ENCODE results near the gene SPTSSB. TPM values are rescaled to one million over a fixed set of nuclear protein-coding genes. Genes with fewer than 3 reads are reported as not detected.

SPTSSB gene
- total RNA-seq, 1 experiment from 2014 or later, result 15.7 TPM

DNA sequence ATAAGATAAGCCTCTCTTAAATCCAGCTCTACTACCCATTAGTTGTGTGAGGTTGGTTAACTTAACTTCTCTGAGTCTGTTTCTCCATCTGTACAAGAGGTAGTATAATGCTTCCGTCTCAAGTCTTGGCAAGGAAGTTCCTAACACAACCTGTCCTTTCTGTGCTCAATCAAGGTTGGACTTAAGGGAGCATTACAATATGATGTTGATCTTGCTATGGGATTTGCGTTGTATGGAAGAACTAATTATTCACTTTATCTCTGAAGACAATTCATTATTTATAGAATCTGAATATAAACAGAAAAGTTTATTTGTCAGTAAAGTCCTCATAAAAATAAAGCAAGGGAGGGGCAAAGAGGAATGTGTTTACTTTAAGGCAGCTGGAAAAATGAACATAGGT, 18.9 kb upstream of the SPTSSB start:
- ChIA-PET POLR2A (no interaction called here), CTCF (no interaction called here)
- Mint-ChIP-seq H3K27me3 (ENCODE audit: low read depth) (no peaks in the 10 kb centered on the region), H3K9me3 (peaks cover 12% of the 10 kb centered on the region), H3K4me3 (no peak overlapping the region), H3K36me3 (peaks cover 7% of the 10 kb centered on the region; the same call in 1 of the 2 replicates), H3K4me1 (peaks cover 5% of the 10 kb centered on the region; the same call in 1 of the 2 replicates), H3K27ac (no peak overlapping the region)
- DNase-seq (ENCODE audit: low spot score) (no peak), ATAC-seq (no peak)
- TF ChIP-seq, protein P1, sequence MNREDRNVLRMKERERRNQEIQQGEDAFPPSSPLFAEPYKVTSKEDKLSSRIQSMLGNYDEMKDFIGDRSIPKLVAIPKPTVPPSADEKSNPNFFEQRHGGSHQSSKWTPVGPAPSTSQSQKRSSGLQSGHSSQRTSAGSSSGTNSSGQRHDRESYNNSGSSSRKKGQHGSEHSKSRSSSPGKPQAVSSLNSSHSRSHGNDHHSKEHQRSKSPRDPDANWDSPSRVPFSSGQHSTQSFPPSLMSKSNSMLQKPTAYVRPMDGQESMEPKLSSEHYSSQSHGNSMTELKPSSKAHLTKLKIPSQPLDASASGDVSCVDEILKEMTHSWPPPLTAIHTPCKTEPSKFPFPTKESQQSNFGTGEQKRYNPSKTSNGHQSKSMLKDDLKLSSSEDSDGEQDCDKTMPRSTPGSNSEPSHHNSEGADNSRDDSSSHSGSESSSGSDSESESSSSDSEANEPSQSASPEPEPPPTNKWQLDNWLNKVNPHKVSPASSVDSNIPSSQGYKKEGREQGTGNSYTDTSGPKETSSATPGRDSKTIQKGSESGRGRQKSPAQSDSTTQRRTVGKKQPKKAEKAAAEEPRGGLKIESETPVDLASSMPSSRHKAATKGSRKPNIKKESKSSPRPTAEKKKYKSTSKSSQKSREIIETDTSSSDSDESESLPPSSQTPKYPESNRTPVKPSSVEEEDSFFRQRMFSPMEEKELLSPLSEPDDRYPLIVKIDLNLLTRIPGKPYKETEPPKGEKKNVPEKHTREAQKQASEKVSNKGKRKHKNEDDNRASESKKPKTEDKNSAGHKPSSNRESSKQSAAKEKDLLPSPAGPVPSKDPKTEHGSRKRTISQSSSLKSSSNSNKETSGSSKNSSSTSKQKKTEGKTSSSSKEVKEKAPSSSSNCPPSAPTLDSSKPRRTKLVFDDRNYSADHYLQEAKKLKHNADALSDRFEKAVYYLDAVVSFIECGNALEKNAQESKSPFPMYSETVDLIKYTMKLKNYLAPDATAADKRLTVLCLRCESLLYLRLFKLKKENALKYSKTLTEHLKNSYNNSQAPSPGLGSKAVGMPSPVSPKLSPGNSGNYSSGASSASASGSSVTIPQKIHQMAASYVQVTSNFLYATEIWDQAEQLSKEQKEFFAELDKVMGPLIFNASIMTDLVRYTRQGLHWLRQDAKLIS (CRISPR knock-in tag; IDR thresholded peaks at IDR 0.05; ENCODE audit: borderline replicate concordance), result no peak
- TF ChIP-seq ETV6 (CRISPR knock-in tag; IDR thresholded peaks at IDR 0.05), result no peak
- TF ChIP-seq NFATC4 (CRISPR knock-in tag; IDR thresholded peaks at IDR 0.05), result no peak
- no peak for TF ChIP-seq ZMAT4 (CRISPR knock-in tag; IDR thresholded peaks at IDR 0.05)
- TF ChIP-seq, protein P2, sequence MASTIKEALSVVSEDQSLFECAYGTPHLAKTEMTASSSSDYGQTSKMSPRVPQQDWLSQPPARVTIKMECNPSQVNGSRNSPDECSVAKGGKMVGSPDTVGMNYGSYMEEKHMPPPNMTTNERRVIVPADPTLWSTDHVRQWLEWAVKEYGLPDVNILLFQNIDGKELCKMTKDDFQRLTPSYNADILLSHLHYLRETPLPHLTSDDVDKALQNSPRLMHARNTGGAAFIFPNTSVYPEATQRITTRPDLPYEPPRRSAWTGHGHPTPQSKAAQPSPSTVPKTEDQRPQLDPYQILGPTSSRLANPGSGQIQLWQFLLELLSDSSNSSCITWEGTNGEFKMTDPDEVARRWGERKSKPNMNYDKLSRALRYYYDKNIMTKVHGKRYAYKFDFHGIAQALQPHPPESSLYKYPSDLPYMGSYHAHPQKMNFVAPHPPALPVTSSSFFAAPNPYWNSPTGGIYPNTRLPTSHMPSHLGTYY (CRISPR knock-in tag; IDR thresholded peaks at IDR 0.05), result no peak

DNA sequence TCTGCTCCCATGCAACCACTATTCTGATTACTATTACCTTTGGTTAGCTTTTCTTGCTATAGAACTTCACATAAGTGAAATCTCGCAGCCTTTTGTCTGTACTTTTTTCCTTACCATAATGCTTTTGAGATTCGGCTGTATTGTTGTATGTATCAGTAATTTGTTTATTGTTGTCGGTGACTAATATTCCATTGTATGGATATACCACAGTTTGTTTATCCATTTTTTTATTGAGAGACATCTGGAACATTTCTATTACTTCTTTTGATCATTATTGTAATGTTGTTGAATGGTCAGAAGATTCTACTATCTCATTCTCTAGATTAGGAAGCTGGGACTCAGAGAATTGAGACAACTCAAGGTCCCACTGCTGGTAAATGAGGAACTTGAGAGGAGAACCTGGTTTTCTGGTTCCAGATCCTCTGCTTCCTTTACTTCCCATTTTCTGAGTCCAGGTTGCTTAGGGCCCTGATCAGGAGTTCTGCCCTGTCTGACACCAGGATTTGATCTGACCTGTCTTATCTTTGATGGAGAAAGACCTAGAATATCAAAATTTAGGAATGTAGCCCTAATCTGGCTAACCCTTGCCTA, 18.2 kb upstream of the SPTSSB start:
- DNase-seq (ENCODE audit: low spot score) (no peak), ATAC-seq (no peak)
- peaks cover 12% of the 10 kb centered on the region for H3K9me3 Mint-ChIP-seq
- H3K27me3 Mint-ChIP-seq (ENCODE audit: low read depth), result no peaks in the 10 kb centered on the region
- POLR2A ChIA-PET, result no interaction called here
- CTCF ChIA-PET, result no interaction called here
- H3K27ac Mint-ChIP-seq, result no peak overlapping the region
- H3K36me3 Mint-ChIP-seq, result peaks cover 7% of the 10 kb centered on the region; the same call in 1 of the 2 replicates
- peaks cover 6% of the 10 kb centered on the region; the same call in 1 of the 2 replicates for H3K4me1 Mint-ChIP-seq
- H3K4me3 Mint-ChIP-seq, result no peak overlapping the region
- TF ChIP-seq ZNF671 (CRISPR knock-in tag; IDR thresholded peaks at IDR 0.05) (no peak), SMAD4 (CRISPR knock-in tag; IDR thresholded peaks at IDR 0.05) (no peak), ESRRA (CRISPR knock-in tag; IDR thresholded peaks at IDR 0.05; ENCODE audit: borderline replicate concordance) (no peak), HMGA2 (CRISPR knock-in tag; IDR thresholded peaks at IDR 0.05) (no peak), PRDM15 (CRISPR knock-in tag; IDR thresholded peaks at IDR 0.05) (no peak), RELA (CRISPR knock-in tag; IDR thresholded peaks at IDR 0.05; ENCODE audit: borderline replicate concordance) (no peak), USF1 (CRISPR knock-in tag; IDR thresholded peaks at IDR 0.05) (no peak)
- TF ChIP-seq, protein P3, sequence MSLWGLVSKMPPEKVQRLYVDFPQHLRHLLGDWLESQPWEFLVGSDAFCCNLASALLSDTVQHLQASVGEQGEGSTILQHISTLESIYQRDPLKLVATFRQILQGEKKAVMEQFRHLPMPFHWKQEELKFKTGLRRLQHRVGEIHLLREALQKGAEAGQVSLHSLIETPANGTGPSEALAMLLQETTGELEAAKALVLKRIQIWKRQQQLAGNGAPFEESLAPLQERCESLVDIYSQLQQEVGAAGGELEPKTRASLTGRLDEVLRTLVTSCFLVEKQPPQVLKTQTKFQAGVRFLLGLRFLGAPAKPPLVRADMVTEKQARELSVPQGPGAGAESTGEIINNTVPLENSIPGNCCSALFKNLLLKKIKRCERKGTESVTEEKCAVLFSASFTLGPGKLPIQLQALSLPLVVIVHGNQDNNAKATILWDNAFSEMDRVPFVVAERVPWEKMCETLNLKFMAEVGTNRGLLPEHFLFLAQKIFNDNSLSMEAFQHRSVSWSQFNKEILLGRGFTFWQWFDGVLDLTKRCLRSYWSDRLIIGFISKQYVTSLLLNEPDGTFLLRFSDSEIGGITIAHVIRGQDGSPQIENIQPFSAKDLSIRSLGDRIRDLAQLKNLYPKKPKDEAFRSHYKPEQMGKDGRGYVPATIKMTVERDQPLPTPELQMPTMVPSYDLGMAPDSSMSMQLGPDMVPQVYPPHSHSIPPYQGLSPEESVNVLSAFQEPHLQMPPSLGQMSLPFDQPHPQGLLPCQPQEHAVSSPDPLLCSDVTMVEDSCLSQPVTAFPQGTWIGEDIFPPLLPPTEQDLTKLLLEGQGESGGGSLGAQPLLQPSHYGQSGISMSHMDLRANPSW (CRISPR knock-in tag; conservative IDR thresholded peaks at IDR 0.05; ENCODE audit: low read depth), result no peak
- TF ChIP-seq, protein P4, sequence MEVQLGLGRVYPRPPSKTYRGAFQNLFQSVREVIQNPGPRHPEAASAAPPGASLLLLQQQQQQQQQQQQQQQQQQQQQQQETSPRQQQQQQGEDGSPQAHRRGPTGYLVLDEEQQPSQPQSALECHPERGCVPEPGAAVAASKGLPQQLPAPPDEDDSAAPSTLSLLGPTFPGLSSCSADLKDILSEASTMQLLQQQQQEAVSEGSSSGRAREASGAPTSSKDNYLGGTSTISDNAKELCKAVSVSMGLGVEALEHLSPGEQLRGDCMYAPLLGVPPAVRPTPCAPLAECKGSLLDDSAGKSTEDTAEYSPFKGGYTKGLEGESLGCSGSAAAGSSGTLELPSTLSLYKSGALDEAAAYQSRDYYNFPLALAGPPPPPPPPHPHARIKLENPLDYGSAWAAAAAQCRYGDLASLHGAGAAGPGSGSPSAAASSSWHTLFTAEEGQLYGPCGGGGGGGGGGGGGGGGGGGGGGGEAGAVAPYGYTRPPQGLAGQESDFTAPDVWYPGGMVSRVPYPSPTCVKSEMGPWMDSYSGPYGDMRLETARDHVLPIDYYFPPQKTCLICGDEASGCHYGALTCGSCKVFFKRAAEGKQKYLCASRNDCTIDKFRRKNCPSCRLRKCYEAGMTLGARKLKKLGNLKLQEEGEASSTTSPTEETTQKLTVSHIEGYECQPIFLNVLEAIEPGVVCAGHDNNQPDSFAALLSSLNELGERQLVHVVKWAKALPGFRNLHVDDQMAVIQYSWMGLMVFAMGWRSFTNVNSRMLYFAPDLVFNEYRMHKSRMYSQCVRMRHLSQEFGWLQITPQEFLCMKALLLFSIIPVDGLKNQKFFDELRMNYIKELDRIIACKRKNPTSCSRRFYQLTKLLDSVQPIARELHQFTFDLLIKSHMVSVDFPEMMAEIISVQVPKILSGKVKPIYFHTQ (CRISPR knock-in tag; IDR thresholded peaks at IDR 0.05), result no peak
- TF ChIP-seq, protein P5, sequence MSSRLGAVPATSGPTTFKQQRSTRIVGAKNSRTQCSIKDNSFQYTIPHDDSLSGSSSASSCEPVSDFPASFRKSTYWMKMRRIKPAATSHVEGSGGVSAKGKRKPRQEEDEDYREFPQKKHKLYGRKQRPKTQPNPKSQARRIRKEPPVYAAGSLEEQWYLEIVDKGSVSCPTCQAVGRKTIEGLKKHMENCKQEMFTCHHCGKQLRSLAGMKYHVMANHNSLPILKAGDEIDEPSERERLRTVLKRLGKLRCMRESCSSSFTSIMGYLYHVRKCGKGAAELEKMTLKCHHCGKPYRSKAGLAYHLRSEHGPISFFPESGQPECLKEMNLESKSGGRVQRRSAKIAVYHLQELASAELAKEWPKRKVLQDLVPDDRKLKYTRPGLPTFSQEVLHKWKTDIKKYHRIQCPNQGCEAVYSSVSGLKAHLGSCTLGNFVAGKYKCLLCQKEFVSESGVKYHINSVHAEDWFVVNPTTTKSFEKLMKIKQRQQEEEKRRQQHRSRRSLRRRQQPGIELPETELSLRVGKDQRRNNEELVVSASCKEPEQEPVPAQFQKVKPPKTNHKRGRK (CRISPR knock-in tag; IDR thresholded peaks at IDR 0.05; ENCODE audit: borderline replicate concordance), result no peak
